NCI-H510A (cell line): ENCODE measurements around the gene SRC.
"Not testable (repeated sequence)": the region's sequence is repeated elsewhere in the genome, so short reads cannot be mapped to it uniquely, and the experiment has no call there.

Experiments
- DNase-seq: peaks from one replicate; lab custom pipeline; 2025; lab: John Stamatoyannopoulos, UW

Gene SRC

GRCh38 chr20:37364013-37364926 lies 18.3 kb downstream of the SRC start:
- no peak for DNase-seq

GRCh38 chr20:37364927-37365272 lies 19.0 kb downstream of the SRC start:
- no peak for DNase-seq

- no peak for DNase-seq
Observed at GRCh38 chr20:37365760-37366638, 20.1 kb downstream of the SRC start.

GRCh38 chr20:37366743-37367142 lies 20.8 kb downstream of the SRC start:
- no peak for DNase-seq

- no peak for DNase-seq
Observed at GRCh38 chr20:37369846-37370245, 23.9 kb downstream of the SRC start.

GRCh38 chr20:37371845-37372244 lies 25.9 kb downstream of the SRC start:
- DNase-seq = not testable (repeated sequence)

- DNase-seq = no peak
Observed at GRCh38 chr20:37372441-37372840, 26.5 kb downstream of the SRC start.

GRCh38 chr20:37373020-37373598 lies 27.2 kb downstream of the SRC start:
- no peak for DNase-seq

- no peak for DNase-seq
Observed at GRCh38 chr20:37375227-37375626, 29.3 kb downstream of the SRC start.

- no peak for DNase-seq
Observed at GRCh38 chr20:37376324-37376723, 30.4 kb downstream of the SRC start.

GRCh38 chr20:37376791-37377190 lies 30.9 kb downstream of the SRC start:
- DNase-seq = no peak

GRCh38 chr20:37377346-37378081 lies 31.6 kb downstream of the SRC start:
- no peak for DNase-seq

- no peak for DNase-seq
Observed at GRCh38 chr20:37378420-37378784, 32.5 kb downstream of the SRC start.

GRCh38 chr20:37378785-37379598 lies 33.1 kb downstream of the SRC start:
- DNase-seq = no peak

- no peak for DNase-seq
Observed at GRCh38 chr20:37379967-37380828, 34.3 kb downstream of the SRC start.

- no peak for DNase-seq
Observed at GRCh38 chr20:37380864-37381579, 35.1 kb downstream of the SRC start.

- DNase-seq = no peak
Observed at GRCh38 chr20:37381621-37382471, 35.9 kb downstream of the SRC start.

- DNase-seq = no peak
Observed at GRCh38 chr20:37382482-37383120, 36.7 kb downstream of the SRC start.
